T-helper 22 cell (primary cell): ENCODE results near the gene PLCL2.
"Not testable (repeated sequence)": the region's sequence is repeated elsewhere in the genome, so short reads cannot be mapped to it uniquely, and the experiment has no call there.

Experiments
- DNase-seq: peaks from one replicate; pipeline ENCODE4 v3.0.0-alpha.2; 2020; ENCODE audit warnings: low read depth

Gene PLCL2

DNA sequence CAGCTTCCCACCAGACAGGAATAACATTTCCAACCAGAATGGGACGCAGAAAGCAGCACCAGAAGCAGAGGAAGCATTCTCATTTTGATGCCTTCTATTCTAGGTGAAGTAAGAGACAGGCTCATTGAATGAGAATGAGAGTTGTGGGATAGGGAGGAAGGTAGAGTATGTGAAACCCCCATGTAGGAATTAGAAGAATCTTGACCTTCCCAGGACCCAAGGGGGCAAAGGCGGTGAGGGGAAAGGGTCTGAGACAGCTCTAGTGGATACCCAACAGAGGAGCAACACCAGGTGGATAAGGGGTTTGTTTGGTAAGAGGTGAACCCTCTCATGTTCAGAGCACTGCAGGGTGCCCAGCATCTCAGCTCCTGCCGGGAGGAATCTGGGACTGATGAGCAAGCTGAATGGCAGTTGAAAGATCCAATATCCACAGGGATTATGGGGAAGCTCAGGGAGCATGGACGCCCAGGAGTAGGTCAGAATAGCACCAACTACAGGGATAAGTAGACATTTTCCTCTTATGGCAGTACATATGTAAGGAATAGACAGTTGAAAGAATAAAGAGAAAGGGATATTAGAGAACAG, 77.0 kb downstream of the PLCL2 start:
- DNase-seq: no peak

DNA sequence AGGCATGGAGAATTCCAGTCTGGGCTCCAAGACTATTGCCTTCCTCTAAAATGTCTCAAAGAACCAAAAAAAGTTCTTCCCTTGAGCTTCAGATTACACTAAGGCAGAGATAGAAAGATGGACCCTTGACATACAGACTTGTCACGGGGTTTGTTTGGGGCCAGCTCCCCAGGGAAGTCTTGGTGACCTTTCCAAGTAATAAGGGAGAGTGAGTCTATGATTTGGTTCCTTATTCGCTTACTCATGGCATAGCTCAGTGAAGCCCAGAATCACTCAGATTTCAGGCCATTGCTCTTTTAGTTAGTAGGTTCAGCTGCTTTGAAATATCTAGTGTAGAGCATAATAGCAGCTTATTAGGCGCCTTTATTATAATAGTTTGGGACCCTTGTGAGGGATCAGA, 90.3 kb downstream of the PLCL2 start:
- DNase-seq: no peak

- no peak for DNase-seq
Observed at GRCh38 chr3:16978234-16978920, 93.6 kb downstream of the PLCL2 start.

DNA sequence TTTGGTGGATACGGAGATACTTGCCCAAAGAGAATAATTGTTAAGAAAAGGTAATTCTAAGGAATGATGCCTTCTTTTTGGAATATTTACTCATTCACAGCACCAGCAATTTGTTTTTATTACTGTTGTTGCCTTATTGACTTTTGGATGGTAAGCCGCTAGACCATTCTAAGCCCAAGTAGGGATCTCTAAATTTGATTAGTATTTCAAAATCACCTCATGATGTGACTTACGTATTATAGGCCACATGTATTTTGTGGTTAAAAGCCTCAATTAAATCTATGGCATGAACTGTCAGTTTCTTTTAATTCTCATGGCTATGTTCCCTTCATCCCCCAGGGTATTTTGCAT, 94.1 kb downstream of the PLCL2 start:
- no peak for DNase-seq

GRCh38 chr3:16979769-16980515, 95.2 kb downstream of the PLCL2 start:
- DNase-seq: not testable (repeated sequence)

DNA sequence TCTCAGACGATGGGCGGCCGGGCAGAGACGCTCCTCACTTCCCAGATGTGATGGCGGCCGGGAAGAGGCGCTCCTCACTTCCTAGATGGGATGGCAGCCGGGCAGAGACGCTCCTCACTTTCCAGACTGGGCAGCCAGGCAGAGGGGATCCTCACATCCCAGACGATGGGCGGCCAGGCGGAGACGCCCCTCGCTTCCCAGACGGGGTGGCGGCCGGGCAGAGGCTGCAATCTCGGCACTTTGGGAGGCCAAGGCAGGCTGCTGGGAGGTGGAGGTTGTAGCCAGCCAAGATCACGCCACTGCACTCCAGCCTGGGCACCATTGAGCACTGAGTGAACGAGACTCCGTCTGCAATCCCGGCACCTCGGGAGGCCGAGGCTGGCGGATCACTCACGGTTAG, 95.8 kb downstream of the PLCL2 start:
- DNase-seq: not testable (repeated sequence)

DNA sequence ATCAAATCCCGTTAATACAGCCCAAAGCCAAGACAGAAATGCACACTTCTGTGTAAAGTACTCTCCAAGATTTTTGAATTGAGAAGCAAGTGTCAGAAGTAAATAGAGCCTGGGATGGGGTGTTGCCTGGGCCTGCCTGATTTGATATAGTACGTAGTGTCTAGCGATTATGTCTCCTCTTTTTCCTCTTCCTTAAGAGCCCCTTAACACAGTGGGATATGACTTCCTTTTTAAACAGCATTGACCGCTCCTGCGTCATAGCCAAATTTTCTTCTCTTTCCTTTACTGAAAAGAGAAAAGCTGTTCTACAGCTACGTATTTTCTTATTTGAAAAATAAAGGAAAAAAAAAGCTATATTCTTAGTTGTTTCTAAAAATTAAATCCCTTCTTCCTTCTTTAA, 97.7 kb downstream of the PLCL2 start:
- no peak for DNase-seq

- DNase-seq: no peak
Observed at GRCh38 chr3:16985608-16986007, 100.9 kb downstream of the PLCL2 start.

- no peak for DNase-seq
Observed at GRCh38 chr3:16987141-16987540, 102.4 kb downstream of the PLCL2 start.

- DNase-seq: no peak
Observed at GRCh38 chr3:16990163-16990562, 105.4 kb downstream of the PLCL2 start.

- DNase-seq: no peak
Observed at GRCh38 chr3:16992198-16992597, 107.4 kb downstream of the PLCL2 start.

DNA sequence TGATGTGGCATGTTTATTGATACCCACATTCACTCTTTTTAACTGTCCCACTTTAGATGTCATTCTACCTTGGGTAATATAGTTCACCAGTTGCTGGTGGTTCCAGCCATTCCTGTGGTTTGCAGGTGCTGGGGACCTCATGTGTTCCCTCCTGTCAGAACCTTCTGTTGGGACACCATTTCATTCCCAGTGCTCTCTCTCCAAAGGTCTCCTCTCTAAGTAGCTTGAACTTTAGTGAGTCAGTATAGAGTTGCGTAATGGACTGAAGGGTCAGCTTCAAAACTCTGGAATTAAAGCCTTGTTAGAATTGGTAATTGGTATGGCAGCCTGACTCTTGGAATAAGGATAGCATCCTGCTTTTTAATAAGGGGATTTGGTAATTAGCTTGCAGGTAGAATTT, 108.5 kb downstream of the PLCL2 start:
- DNase-seq: no peak

GRCh38 chr3:16994854-16995525, 110.2 kb downstream of the PLCL2 start:
- no peak for DNase-seq

DNA sequence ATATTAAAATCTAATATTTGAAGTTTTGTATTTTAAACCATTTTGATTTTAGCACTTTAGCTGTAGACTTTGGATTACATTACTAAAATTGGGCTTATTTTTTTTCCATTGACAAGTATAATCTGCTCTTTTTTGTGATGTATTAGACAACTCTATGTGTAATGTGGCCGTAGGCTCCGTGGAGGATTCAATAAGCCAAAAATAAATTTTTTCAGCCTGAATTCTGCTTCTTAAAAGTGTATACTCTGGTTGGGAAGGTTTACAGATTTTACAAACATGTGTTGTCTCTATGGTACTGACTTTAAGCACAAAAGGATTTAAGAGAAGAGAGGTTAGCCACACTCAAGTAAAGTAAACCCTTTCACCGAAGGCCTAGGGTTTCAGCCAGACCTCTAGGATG, 110.8 kb downstream of the PLCL2 start:
- DNase-seq: no peak

DNA sequence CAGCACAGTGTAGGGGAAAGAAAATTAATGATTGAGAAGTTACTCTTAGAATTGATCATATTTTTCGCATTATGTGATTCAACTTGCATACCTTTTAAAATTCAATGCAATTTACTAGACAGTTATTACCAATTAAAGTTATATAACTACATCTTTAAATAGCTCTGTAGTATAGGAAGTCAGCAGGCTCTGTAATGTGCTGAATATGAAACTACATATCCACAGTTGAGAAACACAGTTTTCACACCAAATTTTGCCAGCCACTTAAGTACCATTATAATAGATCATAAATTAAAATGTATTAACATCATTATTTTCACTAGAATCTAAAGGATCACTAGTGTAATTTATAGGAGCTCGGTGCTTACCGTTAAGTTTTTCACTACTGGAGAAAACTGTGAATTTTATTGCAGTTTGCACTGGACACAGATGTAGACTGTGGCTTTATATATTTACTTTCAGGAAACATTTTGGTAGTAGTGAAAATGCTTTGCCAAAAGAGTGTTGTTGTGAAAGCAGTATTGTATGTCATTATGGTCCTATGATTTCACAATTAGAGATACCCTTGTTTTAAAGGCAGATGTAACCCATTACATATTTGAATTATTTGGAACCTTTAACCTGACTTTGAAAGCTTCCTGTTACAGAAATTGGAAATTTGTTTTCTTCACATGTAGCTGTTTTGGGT, 113.6 kb downstream of the PLCL2 start:
- no peak for DNase-seq

DNA sequence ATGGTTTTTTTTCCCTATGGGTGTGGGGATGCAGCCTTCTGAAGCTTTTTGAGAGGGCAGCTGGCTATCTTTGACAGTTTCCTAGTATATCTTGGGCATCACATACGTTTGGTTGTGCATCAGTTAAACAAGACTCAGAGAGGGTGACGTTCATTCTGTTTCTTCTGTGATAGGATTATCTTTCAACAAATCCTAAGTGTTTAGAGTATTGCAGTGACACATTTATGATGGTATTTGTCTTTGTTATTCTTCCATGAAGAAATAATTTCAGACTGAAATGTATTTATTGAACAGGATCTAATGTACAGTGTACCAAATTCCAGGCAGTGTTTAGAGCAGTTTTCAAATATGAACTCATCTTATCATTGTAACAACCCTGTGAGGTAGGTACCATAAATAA, 114.4 kb downstream of the PLCL2 start:
- no peak for DNase-seq

GRCh38 chr3:16999871-17000270, 115.1 kb downstream of the PLCL2 start:
- no peak for DNase-seq

GRCh38 chr3:17003457-17003856, 118.7 kb downstream of the PLCL2 start:
- DNase-seq: no peak

- no peak for DNase-seq
Observed at GRCh38 chr3:17006132-17006852, 121.5 kb downstream of the PLCL2 start.

GRCh38 chr3:17007284-17007683, 122.5 kb downstream of the PLCL2 start:
- no peak for DNase-seq

- DNase-seq: no peak
Observed at GRCh38 chr3:17009826-17010225, 125.1 kb downstream of the PLCL2 start.
